CD4-positive, alpha-beta T cell (primary cell): Measurements from ENCODE around the gene ZSCAN2. TPM values are rescaled to one million over a fixed set of nuclear protein-coding genes. Genes with fewer than 3 reads are reported as not detected.
A peak's percentile ranks its signal among the peaks of the same experiment; 100 is the strongest.
"Not testable (repeated sequence)": the region's sequence is repeated elsewhere in the genome, so short reads cannot be mapped to it uniquely, and the experiment has no call there.

ENCODE experiments used
- ATAC-seq: fragments of 200-7000 bp; cut with Tn5 transposase; one replicate; pipeline ENCODE4 v1.10.0; 2022; ENCODE audit warnings: mild to moderate bottlenecking; ENCODE audit not compliant: poor library complexity
- CTCF ChIA-PET: fragments of 350-600 bp; sonication (Branson Sonifier 250); formaldehyde crosslinking; loops from one replicate; lab custom pipeline; 2021; ENCODE audit warnings: antibody characterized with exemption, inconsistent platforms; lab: Charles Lee
- POLR2A ChIA-PET: fragments of 350-600 bp; sonication (Branson Sonifier 250); formaldehyde crosslinking; loops from one replicate; lab custom pipeline; 2021; ENCODE audit warnings: antibody characterized with exemption, inconsistent platforms; lab: Charles Lee
- DNase-seq, 14 experiments: peaks; one replicate each; pipeline ENCODE4 v3.0.0-alpha.2; 2013 to 2020; ENCODE audit warnings: mixed read lengths in 2 of 14
- H3K27ac ChIP-seq, 2 donors: one replicate each; pipeline versions ENCODE4 v1.5.1 to v1.7.0; 2013; ENCODE audit warnings: low read length in 2 of 2, low read depth in 1 of 2, mild to moderate bottlenecking in 1 of 2
- H3K27me3 ChIP-seq, 2 experiments: 1 replicate in 1 of 2; 2 replicates in 1 of 2; pipeline versions ENCODE4 v1.6.1 to v1.7.0; 2013; ENCODE audit warnings: low read length in 2 of 2, control low read depth in 1 of 2, mild to moderate bottlenecking in 1 of 2, moderate library complexity in 1 of 2; ENCODE audit not compliant: insufficient read depth in 2 of 2, control insufficient read depth in 1 of 2
- H3K36me3 ChIP-seq: one replicate; pipeline ENCODE4 v1.6.1; 2013; ENCODE audit warnings: low read length, control low read depth; ENCODE audit not compliant: insufficient read depth
- H3K4me1 ChIP-seq: one replicate; pipeline ENCODE4 v1.6.1; 2013; ENCODE audit warnings: low read length, control low read depth; ENCODE audit not compliant: insufficient read depth
- H3K4me3 ChIP-seq: one replicate; pipeline ENCODE4 v1.5.1; 2013; ENCODE audit warnings: mild to moderate bottlenecking, low read length, moderate library complexity
- H3K9me3 ChIP-seq, 2 experiments: 1 replicate in 1 of 2; 2 replicates in 1 of 2; pipeline versions ENCODE4 v1.6.1 to v1.7.0; 2013; ENCODE audit warnings: low read length in 2 of 2, mild to moderate bottlenecking in 2 of 2, control low read depth in 1 of 2, moderate library complexity in 1 of 2; ENCODE audit not compliant: control insufficient read depth in 1 of 2, insufficient read depth in 1 of 2
- H3K27ac Mint-ChIP-seq: one replicate; pipeline ENCODE4 v1.8.0; 2020; ENCODE audit warnings: mixed read lengths
- H3K27me3 Mint-ChIP-seq: one replicate; pipeline ENCODE4 v1.8.0; 2021; ENCODE audit warnings: mixed read lengths
- H3K36me3 Mint-ChIP-seq: one replicate; pipeline ENCODE4 v1.8.0; 2021; ENCODE audit warnings: low read depth, mixed read lengths
- H3K4me1 Mint-ChIP-seq: one replicate; pipeline ENCODE4 v1.8.0; 2021; ENCODE audit warnings: low read depth, mixed read lengths
- H3K4me3 Mint-ChIP-seq: one replicate; pipeline ENCODE4 v1.8.0; 2020; ENCODE audit warnings: mild to moderate bottlenecking, mixed read lengths
- H3K9me3 Mint-ChIP-seq: one replicate; pipeline ENCODE4 v1.8.0; 2020; ENCODE audit warnings: mixed read lengths
- intact Hi-C, 2 experiments: fragments of 100-400 bp; cut with DNase I in 1 of 2; cut with micrococcal nuclease in 1 of 2; formaldehyde crosslinking; loops; one replicate each; pipeline versions ENCODE4 v1.15.1 to v1.9.0; 2023 to 2025; cut with DNase I, micrococcal nuclease
- total RNA-seq, 174 experiments: library from RNA in 2 of 174; stranded (reverse) in 2 of 174; gene quantifications; one replicate each; pipeline ENCODE4 v1.2.3 and lab custom pipeline; 2021 to 2026
- TF ChIP-seq, protein P1 (sequence below): fragments of 200-600 bp; IDR thresholded peaks from one replicate; pipeline ENCODE4 v1.8.0; 2022; ENCODE audit warnings: antibody characterized with exemption, mild to moderate bottlenecking

Gene ZSCAN2
- total RNA-seq, 2 experiments from 2014 or later, result 3.8 to 5.0 TPM

DNA sequence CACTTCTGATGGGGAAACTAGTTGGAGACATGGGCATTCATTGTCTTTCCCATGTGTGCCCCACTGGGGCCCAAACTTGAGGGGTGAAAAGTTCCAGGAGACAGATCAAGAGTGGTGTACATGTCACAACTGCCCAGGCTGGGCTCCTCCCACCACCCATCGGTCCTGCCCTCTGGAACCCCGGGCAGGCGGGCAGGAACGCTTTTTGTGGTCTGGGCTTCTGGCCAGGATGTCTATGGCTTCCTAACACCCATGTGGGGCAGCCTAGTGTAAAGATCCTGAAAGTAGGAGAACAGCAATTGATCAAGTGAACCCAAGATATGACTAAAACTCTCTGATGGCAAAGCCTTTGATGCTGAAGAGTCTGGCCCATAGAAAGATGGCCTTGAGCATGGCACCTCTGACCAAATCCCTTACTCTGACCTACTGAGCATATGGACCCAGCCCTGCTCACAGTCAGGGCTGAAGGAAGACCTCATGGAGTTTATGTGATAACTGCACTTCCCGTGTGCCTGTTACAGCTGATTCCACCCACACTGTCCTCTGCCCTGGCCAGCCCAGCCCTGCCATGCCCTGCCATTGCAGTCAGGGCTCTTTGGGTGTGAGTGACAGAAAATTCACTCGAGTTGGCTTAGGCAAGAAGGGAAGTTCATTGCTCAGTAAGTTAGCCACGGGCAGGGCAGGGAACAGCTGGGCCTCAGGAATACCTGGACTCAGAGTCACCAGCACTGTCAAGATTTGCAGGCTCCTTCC lies 19.0 kb upstream of the ZSCAN2 start:
- H3K27ac Mint-ChIP-seq, result not testable (repeated sequence)

DNA sequence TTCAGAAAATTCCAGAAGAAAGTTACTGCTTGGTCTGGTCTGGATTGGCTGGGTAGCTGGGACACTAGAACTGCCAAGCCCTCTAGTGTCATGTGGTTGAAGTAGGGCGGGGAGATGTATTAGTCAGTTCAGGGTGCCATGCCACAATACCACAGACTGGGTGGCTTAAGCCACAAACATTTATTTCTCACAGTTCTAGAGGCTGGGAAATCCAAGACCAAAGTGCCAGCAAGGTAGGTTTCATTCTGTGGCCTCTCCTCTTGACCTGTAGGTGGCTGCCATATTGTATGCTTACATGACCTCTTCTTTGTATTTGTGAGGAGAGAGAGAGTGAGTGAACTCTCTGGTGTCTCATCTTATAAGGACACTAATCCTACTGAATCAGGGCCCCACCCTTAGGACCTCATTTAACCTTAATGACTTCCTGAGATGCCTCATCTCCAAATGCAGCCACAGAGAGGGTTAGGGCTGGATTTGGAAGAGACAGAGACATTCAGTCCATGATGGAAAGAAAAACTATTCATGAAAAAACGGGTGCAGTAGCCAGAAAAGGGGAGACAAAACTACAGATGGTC lies 18.1 kb upstream of the ZSCAN2 start:
- intact Hi-C loops, result no loop called here
- no peaks in the 10 kb centered on the region for H3K9me3 Mint-ChIP-seq
- Histone ChIP-seq H3K9me3 (peaks cover 0 to 5% of the 10 kb centered on the region in 2 experiments), H3K27me3 (peaks cover 0 to 3% of the 10 kb centered on the region in 2 experiments), H3K27ac (no peak overlapping the region), H3K4me1 (peaks cover under 1% of the 10 kb centered on the region), H3K36me3 (no peaks in the 10 kb centered on the region), H3K4me3 (no peak overlapping the region)
- no peak overlapping the region for H3K27ac Mint-ChIP-seq
- TF ChIP-seq, protein P1, sequence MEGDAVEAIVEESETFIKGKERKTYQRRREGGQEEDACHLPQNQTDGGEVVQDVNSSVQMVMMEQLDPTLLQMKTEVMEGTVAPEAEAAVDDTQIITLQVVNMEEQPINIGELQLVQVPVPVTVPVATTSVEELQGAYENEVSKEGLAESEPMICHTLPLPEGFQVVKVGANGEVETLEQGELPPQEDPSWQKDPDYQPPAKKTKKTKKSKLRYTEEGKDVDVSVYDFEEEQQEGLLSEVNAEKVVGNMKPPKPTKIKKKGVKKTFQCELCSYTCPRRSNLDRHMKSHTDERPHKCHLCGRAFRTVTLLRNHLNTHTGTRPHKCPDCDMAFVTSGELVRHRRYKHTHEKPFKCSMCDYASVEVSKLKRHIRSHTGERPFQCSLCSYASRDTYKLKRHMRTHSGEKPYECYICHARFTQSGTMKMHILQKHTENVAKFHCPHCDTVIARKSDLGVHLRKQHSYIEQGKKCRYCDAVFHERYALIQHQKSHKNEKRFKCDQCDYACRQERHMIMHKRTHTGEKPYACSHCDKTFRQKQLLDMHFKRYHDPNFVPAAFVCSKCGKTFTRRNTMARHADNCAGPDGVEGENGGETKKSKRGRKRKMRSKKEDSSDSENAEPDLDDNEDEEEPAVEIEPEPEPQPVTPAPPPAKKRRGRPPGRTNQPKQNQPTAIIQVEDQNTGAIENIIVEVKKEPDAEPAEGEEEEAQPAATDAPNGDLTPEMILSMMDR, result no peak
- H3K4me1 Mint-ChIP-seq, result no peaks in the 10 kb centered on the region
- CTCF ChIA-PET, result no interaction called here
- H3K27me3 Mint-ChIP-seq, result no peaks in the 10 kb centered on the region
- ATAC-seq (no peak), DNase-seq (peak in 1 of 14 experiments; percentile 19)
- no peaks in the 10 kb centered on the region for H3K36me3 Mint-ChIP-seq
- no peak overlapping the region for H3K4me3 Mint-ChIP-seq
- POLR2A ChIA-PET, result no interaction called here

More for the DNA sequence above, 19.0 kb upstream of the ZSCAN2 start:
- H3K4me1 Mint-ChIP-seq, H3K4me1 ChIP-seq, H3K36me3 Mint-ChIP-seq, H3K27me3 ChIP-seq, H3K27ac ChIP-seq, H3K9me3 ChIP-seq, DNase-seq, H3K4me3 ChIP-seq, intact Hi-C loops, H3K4me3 Mint-ChIP-seq, H3K9me3 Mint-ChIP-seq, H3K27me3 Mint-ChIP-seq, H3K36me3 ChIP-seq, POLR2A ChIA-PET, ATAC-seq: not testable (repeated sequence)
- CTCF ChIA-PET, result interaction anchor here (0.6 kb wide), 1 partner anchor 54 kb away, joined by 3 read pairs; no protein-coding TSS in a partner anchor

DNA sequence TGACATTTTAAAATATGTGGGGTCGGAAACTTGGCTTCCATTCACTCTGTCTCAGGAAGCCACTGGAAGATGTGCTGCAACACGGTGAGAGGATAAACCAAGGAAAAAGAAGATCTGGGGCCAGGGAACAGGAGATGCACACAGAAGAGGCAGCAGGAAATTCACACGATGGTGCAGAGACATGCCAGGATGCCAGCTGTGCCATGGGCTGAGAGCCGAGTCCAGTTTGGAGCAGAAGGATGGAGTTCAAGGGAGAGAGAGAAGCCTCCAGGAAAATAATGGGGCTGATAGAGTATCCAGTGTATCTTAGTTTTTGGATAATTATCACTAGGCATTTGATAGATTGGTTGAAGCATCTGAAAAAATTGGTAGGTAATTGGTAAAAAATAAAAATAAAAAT lies 16.9 kb upstream of the ZSCAN2 start:
- H3K27me3 ChIP-seq, DNase-seq, H3K27me3 Mint-ChIP-seq, H3K4me3 ChIP-seq, H3K4me3 Mint-ChIP-seq, H3K4me1 ChIP-seq, intact Hi-C loops, H3K36me3 ChIP-seq, ATAC-seq, H3K9me3 ChIP-seq, H3K36me3 Mint-ChIP-seq, H3K27ac ChIP-seq, H3K27ac Mint-ChIP-seq, H3K4me1 Mint-ChIP-seq, H3K9me3 Mint-ChIP-seq: not testable (repeated sequence)
- ChIA-PET CTCF (interaction anchor here (1.5 kb wide), 1 partner anchor 344 kb away, joined by 3 read pairs; no protein-coding TSS in a partner anchor), POLR2A (interaction anchor here (1.4 kb wide), 1 partner anchor 344 kb away, joined by 3 read pairs; no protein-coding TSS in a partner anchor)

DNA sequence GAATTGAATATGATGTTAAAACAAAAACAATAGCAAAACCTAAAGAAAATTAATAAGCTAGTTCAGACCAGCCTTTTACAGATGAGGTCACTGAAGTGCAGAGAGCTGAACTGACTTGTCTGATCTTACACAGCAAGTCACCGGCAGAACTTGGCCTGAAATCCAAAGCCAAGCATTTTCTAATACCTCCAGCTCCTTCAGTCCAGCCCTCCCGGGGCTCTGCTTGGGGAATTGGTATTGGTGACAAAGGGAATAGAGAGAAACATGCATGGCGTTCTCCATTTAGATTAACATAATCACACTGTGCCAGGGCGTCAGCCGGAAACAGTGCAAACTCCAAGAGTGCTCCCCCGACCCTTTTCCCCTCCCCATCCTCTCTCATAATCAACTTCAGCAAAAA lies 14.1 kb upstream of the ZSCAN2 start:
- peaks cover 8% of the 10 kb centered on the region for H3K4me1 ChIP-seq
- Mint-ChIP-seq H3K27ac (no peak overlapping the region), H3K4me3 (no peak overlapping the region), H3K9me3 (no peaks in the 10 kb centered on the region), H3K27me3 (no peaks in the 10 kb centered on the region), H3K36me3 (no peaks in the 10 kb centered on the region), H3K4me1 (peaks cover 5% of the 10 kb centered on the region)
- intact Hi-C loops, result loop anchor here (5.0 kb wide), 5 partner anchors 51 to 456 kb away; partner anchors contain the start of genes NMB (in 1 of the 2) and ZNF592 (in 1 of the 2)
- ATAC-seq (no peak), DNase-seq (no peak)
- H3K4me3 ChIP-seq, result no peak overlapping the region
- CTCF ChIA-PET, result interaction anchor here (0.9 to 1.2 kb wide), 2 partner anchors 16 to 185 kb away, joined by 3 read pairs; no protein-coding TSS in a partner anchor
- H3K27ac ChIP-seq, result no peak overlapping the region
- POLR2A ChIA-PET, result no interaction called here
- peaks cover 0 to 3% of the 10 kb centered on the region in 2 experiments for H3K27me3 ChIP-seq
- no peaks in the 10 kb centered on the region for H3K36me3 ChIP-seq
- H3K9me3 ChIP-seq, result peaks cover 0 to 5% of the 10 kb centered on the region in 2 experiments
- TF ChIP-seq, protein P1, result no peak
